ENCODE data around the gene AUTS2.

DNA sequence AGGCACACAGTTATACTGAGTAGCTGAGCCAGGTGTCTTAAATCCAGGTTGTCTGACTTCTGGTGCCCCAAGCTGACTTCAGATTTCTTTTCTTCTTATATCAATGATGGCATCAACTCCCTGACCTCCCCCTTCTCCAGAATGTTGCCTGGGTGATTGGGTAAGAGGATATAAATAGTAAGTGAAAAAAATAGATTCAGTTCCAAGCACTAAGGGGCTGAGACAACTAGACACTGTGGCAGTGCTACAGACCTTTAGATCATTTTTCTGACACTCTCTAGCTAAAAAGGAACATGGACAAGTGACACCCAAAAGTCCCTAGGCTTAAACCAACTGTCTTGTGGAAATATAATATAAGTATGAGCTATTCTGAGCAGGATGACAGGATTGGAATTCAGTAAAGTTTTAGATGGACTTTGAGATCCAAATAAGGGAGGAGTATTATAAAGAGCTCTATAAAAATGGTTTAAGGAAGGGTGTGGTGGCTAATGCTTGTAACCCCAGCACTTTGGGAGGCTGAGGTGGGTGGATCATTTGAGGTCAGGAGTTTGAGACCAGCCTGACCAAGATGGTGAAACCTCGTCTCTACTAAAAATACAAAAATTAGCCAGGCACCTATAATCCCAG lies 944.6 kb downstream of the AUTS2 start:
- no peak for TF ChIP-seq ZNF274 (IDR thresholded peaks at IDR 0.05; ENCODE audit: low read depth, low read length)
- no peak for TF ChIP-seq YY1 (IDR thresholded peaks at IDR 0.05; ENCODE audit: insufficient read depth, insufficient read length)
